KOPT-K1 (cell line): ENCODE measurements around the gene SP7.
A peak's percentile ranks its signal among the peaks of the same experiment; 100 is the strongest.
"Not testable (repeated sequence)": the region's sequence is repeated elsewhere in the genome, so short reads cannot be mapped to it uniquely, and the experiment has no call there.

Source experiments
- H3K27ac ChIP-seq: fragments of 200-600 bp; sonication (generic); 2 replicates; pipeline ENCODE4 v1.5.1; 2016; ENCODE audit warnings: antibody characterized with exemption, mild to moderate bottlenecking, low read depth, low read length; ENCODE audit not compliant: poor library complexity, severe bottlenecking
- H3K36me3 ChIP-seq: fragments of 200-600 bp; sonication (generic); 2 replicates; pipeline ENCODE4 v1.5.1; 2017; ENCODE audit warnings: antibody characterized with exemption, mild to moderate bottlenecking, low read length, moderate library complexity; ENCODE audit not compliant: insufficient read depth
- H3K9me3 ChIP-seq: fragments of 200-600 bp; sonication (generic); 2 replicates; pipeline ENCODE4 v1.5.1; 2017; ENCODE audit warnings: antibody characterized with exemption, low read length, mild to moderate bottlenecking; ENCODE audit not compliant: insufficient read depth, poor library complexity, severe bottlenecking

The SP7 gene

GRCh38 chr12:53336181-53336681 is at the start of gene SP7:
Gene SP7, minus strand, starts transcription at chr12:53336354. Its CDS starts 708 bp downstream, at chr12:53335646.
- Histone ChIP-seq H3K27ac (no peak within 1 kb of the TSS), H3K36me3 (no peaks in the 10 kb centered on the region), H3K9me3 (no peaks in the 10 kb centered on the region)

- H3K27ac ChIP-seq = no peak overlapping the region
- no peaks in the 10 kb centered on the region for H3K9me3 ChIP-seq
- H3K36me3 ChIP-seq = peaks cover 69% of the 10 kb centered on the region
Measured at GRCh38 chr12:53383258-53383657, 47.1 kb upstream of the SP7 start.

DNA sequence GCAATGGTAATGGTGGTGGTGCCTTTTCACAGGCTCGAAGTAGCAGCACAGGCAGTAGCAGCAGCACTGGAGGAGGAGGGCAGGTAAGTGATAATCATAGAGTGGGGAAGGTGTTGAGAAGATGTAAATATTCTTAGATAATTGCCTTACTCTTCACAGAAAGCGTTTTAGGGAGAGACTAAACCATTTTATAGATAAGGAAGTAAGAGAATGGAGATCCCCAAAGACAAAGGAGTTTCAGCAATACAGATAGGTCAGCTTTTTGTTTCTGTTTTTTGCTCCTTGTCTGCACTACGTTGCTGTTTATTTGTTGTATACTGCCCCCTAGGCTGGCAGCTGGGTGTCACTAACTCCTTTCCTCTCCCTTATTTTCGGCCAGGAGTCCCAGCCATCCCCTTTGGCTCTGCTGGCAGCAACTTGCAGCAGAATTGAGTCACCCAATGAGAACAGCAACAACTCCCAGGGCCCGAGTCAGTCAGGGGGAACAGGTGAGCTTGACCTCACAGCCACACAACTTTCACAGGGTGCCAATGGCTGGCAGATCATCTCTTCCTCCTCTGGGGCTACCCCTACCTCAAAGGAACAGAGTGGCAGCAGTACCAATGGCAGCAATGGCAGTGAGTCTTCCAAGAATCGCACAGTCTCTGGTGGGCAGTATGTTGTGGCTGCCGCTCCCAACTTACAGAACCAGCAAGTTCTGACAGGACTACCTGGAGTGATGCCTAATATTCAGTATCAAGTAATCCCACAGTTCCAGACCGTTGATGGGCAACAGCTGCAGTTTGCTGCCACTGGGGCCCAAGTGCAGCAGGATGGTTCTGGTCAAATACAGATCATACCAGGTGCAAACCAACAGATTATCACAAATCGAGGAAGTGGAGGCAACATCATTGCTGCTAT is 45.8 kb upstream of the SP7 start:
- Histone ChIP-seq H3K9me3 (no peaks in the 10 kb centered on the region), H3K36me3 (peaks cover 57% of the 10 kb centered on the region), H3K27ac (peak overlapping the region; percentile 90)

- peaks cover 47% of the 10 kb centered on the region for H3K36me3 ChIP-seq
- peak overlapping the region; percentile 90 for H3K27ac ChIP-seq
- H3K9me3 ChIP-seq = no peaks in the 10 kb centered on the region
Measured at GRCh38 chr12:53380794-53381730, 44.9 kb upstream of the SP7 start.

DNA sequence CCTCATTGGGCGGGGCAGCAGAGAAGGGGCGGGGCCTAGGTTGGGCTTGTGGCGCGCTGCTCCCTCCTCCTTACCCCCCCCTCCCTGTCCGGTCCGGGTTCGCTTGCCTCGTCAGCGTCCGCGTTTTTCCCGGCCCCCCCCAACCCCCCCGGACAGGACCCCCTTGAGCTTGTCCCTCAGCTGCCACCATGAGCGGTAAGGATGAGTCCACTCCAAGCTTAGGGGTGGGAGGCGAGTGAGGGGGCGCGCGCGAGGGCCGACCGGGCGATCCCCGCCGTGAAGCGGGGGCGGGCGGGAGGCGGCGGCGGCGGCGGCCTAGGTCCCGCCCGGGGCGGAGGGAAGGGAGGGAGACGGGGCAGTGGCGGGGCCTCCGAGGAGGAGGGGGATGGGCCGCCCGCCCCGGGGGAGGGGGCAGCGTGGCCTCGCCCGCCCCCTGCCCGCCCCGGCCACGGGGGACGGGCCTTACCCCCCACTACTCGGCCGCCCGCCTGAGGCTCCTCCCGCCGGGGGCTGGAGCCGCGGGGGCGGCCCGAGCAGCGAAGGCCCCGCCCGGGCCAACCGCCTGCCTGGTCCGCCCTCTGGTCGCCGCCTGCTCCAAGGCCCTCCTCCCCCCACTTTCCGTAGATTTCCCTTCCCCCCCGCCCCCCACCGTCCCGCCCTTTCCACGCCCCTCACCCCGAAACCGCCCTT is 44.1 kb upstream of the SP7 start, which contains the start of gene SP1:
TSS of gene SP1 (plus strand) at position 73 of the 690 bp plus-strand sequence. CDS start at position 189, 116 bp downstream.
- Histone ChIP-seq H3K27ac (peak within 1 kb of the TSS; percentile 90), H3K9me3 (no peaks in the 10 kb centered on the region), H3K36me3 (peaks cover 41% of the 10 kb centered on the region)

DNA sequence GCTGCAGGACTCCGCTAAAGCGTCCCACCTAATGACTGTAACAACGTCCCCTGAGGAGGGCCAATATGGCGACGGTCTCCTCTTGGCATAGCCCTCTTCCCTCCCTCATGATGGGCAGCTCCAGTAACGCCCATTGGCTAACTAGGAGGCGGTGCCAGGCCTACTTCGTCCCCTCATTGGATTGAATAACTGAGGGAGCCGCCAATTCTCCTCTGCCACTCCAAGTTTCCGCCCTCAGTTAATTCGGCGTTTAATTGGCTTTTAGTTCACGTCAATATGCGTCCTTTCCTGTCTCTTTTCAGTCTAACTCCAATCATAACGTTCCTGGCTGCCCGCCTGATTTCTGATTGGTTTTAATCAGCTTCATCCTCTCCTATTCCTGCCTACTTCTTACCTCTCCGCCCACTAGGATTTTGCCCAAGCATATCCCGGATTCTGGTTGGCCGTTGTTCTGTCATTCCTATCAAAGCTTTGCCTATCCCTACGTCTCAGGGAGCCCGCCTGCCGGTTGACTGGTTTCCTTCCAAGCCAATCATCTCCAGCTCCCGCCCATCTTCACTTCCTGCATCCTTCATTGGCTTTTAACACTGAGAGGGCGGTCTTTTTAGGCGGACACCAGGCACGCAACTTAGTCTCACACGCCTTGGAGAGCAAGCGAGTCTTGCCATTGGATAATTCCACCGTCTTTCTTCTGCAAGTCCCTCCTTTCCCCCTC is 43.4 kb upstream of the SP7 start:
- no peaks in the 10 kb centered on the region for H3K9me3 ChIP-seq
- peaks cover 34% of the 10 kb centered on the region for H3K36me3 ChIP-seq
- H3K27ac ChIP-seq = peak overlapping the region; percentile 90

DNA sequence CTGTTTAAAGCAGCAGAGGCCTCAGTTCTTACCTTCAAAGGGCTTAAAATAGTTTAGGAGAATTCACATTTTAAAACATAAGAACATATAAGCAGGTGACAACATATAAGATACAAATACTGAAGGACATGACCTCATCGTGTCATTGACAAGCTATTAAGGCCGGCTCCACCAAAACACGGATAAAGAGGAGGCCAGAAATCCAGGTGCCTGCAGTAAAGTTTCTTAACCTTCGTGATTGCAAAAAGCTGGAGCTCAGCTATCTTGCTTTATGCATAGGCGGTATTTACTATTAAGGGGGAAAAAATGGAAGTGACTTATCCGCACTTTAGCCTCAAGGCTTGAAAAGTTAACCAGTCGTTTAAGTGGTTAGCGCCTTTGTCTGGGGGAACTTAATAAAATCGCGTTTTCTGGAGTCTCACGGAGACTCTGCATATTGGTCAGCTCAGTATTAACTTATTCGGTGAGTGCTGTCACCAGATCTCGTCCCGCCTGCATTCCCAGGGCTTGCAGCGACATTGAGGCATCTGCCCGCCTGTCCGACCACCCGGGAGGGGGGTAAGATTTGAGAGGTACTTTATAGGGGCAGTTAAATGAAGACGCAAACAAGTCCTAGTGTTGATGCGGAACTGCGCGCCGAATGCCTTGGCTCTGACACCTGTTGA is 42.7 kb upstream of the SP7 start:
- H3K9me3 ChIP-seq = no peaks in the 10 kb centered on the region
- H3K36me3 ChIP-seq = peaks cover 27% of the 10 kb centered on the region
- H3K27ac ChIP-seq = peak overlapping the region; percentile 90

- H3K9me3 ChIP-seq = no peaks in the 10 kb centered on the region
- peaks cover 21% of the 10 kb centered on the region for H3K36me3 ChIP-seq
- H3K27ac ChIP-seq = peak overlapping the region; percentile 90
Measured at GRCh38 chr12:53378222-53378621, 42.1 kb upstream of the SP7 start.

DNA sequence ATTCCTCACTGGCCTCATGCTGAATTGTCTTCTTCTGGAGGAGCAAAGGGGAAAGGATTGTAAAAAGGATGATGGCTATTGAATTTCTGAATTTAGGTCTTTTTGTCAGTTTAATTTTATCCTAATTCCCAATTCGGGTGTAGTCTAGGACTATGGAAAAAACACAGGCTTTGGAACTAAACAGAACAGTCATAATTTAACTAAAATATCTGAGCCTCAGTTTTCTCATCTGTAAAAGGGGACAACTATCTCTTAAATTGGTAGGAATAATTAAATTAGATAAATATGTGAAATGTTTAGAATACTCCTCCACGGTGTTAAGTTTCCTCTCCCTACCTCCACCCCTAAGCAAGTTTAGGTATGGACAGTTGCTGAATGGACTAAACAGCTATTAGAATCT is 40.6 kb upstream of the SP7 start:
- Histone ChIP-seq H3K36me3 (peaks cover 6% of the 10 kb centered on the region), H3K27ac (no peak overlapping the region), H3K9me3 (no peaks in the 10 kb centered on the region)

GRCh38 chr12:53374277-53374676 is 38.1 kb upstream of the SP7 start:
- peak overlapping the region; percentile 19 for H3K27ac ChIP-seq
- H3K36me3 ChIP-seq = not testable (repeated sequence)

GRCh38 chr12:53373554-53374133 is 37.5 kb upstream of the SP7 start:
- not testable (repeated sequence) for H3K36me3 ChIP-seq, H3K9me3 ChIP-seq
- peak overlapping the region; percentile 19 for H3K27ac ChIP-seq

More at GRCh38 chr12:53374277-53374676, 38.1 kb upstream of the SP7 start:
- not testable (repeated sequence) for H3K9me3 ChIP-seq

GRCh38 chr12:53365245-53365904 is 29.2 kb upstream of the SP7 start:
- Histone ChIP-seq H3K27ac (no peak overlapping the region), H3K36me3 (no peaks in the 10 kb centered on the region), H3K9me3 (no peaks in the 10 kb centered on the region)

DNA sequence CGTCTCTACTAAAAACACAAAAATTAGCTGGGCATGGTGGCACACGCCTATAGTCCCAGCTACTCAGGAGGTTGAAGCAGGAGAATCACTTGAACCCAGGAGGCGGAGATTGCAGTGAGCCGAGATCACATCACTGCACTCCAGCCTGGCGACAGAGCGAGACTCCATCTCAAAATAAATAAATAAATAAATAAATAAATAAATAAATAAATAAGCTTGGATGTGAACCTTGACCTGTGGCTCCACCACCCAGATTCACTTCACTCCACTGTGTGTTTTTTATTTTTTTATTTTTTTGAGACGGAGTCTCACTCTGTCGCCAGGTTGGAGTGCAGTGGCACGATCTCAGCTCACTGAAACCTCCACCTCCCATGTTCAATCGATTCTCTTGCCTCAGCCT is 25.5 kb upstream of the SP7 start:
- not testable (repeated sequence) for H3K9me3 ChIP-seq, H3K27ac ChIP-seq, H3K36me3 ChIP-seq
